Measurements from ENCODE around the gene AMBRA1. TPM values are rescaled to one million over a fixed set of nuclear protein-coding genes. Genes with fewer than 3 reads are reported as not detected.

AMBRA1 gene
- total and polyA plus RNA-seq, 9 donors = 9.6 to 15.8 (median 13.5) TPM

DNA sequence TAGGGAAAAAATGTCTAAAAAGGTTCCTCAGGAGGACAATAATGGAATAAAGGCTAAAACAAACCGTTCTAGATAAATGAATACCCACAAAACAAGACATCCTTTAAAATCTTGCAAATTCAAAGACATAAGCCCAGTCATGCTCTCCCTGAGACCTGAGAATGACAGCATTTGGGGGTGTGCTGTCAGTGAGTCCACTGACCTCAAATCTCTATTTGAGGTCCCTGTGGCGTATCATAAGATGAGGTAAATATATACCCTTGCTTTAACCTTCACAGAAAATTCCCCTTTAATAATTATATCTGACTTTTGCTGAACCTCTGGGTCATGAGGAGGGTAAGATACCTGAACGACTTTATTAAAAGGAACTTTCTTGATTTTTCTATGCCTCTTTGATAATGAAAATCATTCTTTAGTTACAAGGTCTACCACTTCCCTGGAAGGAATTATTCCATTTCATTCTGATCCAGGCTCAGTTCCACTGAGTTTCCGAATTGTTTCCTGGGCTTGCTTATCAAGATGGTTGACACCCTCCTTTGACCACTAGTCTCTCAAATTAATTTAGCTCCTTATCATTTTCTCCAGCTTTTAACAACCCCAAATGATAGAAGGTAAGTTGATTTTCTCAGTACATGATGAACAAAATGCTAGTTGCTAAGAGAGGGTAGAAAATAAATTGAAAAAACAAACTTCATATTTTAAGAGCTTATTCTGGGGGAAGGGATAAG, 148.5 kb downstream of the AMBRA1 start:
- Histone ChIP-seq H3K4me3 (ENCODE audit: low read length) (no peak overlapping the region), H3K4me1 (ENCODE audit: control insufficient read depth, insufficient read depth, low read length) (peaks cover 7% of the 10 kb centered on the region), H3K9me3 (replicated peaks; ENCODE audit: control insufficient read depth, low read depth, low read length) (no peaks in the 10 kb centered on the region), H3K36me3 (ENCODE audit: control insufficient read depth, insufficient read depth, low read length) (peaks cover 3% of the 10 kb centered on the region), H3K27me3 (ENCODE audit: control insufficient read depth, insufficient read depth, low read length) (no peaks in the 10 kb centered on the region), H3K27ac (ENCODE audit: low read length) (no peak overlapping the region)
- no peak for DNase-seq
- no CpG with 5 or more reads among the region's 4 CpGs for WGBS (ENCODE audit: insufficient coverage)

DNA sequence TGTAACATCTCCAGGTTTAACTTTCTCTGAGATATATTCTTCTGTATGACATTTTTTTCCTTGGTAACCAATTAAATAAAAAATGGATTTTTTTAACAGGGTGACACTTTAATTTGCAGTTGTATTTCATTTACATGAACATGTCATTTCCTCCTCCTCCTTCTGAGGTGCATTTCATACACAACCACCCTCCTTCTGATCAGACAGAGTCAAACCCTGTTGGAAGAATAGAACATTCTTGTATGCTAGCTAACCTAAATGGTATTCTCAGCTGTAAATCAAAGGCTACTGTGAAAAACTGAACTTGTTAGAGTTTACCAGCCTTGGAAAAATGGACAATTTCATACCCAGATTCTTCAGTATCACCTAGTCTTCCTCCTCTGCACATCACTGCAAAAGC, 149.5 kb downstream of the AMBRA1 start:
- Histone ChIP-seq H3K27ac (ENCODE audit: low read length) (no peak overlapping the region), H3K4me1 (ENCODE audit: control insufficient read depth, insufficient read depth, low read length) (peaks cover 7% of the 10 kb centered on the region), H3K4me3 (ENCODE audit: low read length) (no peak overlapping the region), H3K36me3 (ENCODE audit: control insufficient read depth, insufficient read depth, low read length) (peaks cover 3% of the 10 kb centered on the region), H3K27me3 (ENCODE audit: control insufficient read depth, insufficient read depth, low read length) (no peaks in the 10 kb centered on the region), H3K9me3 (replicated peaks; ENCODE audit: control insufficient read depth, low read depth, low read length) (no peaks in the 10 kb centered on the region)
- DNase-seq = no peak

DNA sequence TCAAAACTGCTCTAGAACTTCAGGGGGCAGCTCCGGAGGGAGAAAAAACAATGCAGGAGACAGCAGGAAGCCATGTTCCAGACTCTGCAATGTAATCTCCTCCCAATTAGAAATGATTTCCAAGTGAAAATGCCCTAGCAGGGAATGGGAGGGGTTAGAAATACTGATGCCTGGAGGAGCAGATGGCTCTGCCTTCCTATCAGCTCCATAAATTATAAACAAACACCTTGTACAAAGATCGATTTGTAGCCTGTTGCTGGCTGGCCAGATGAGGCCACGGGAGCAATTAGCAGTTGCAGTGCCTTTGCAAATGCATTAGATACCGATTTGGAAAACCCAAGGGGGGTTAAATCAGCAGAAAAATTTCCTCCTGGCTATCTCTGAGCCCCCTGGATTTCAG, 155.6 kb downstream of the AMBRA1 start:
- no peaks in the 10 kb centered on the region for H3K27me3 ChIP-seq (ENCODE audit: control insufficient read depth, insufficient read depth, low read length)
- no peaks in the 10 kb centered on the region for H3K4me1 ChIP-seq (ENCODE audit: control insufficient read depth, insufficient read depth, low read length)
- peaks cover 10% of the 10 kb centered on the region for H3K36me3 ChIP-seq (ENCODE audit: control insufficient read depth, insufficient read depth, low read length)
- no peaks in the 10 kb centered on the region for H3K9me3 ChIP-seq (replicated peaks; ENCODE audit: control insufficient read depth, low read depth, low read length)
- no peak for DNase-seq
- no peak overlapping the region for H3K4me3 ChIP-seq (ENCODE audit: low read length)
- no peak overlapping the region for H3K27ac ChIP-seq (ENCODE audit: low read length)
- 31% methylated on average over 4 of the region's 4 CpGs for WGBS (ENCODE audit: insufficient coverage)

DNA sequence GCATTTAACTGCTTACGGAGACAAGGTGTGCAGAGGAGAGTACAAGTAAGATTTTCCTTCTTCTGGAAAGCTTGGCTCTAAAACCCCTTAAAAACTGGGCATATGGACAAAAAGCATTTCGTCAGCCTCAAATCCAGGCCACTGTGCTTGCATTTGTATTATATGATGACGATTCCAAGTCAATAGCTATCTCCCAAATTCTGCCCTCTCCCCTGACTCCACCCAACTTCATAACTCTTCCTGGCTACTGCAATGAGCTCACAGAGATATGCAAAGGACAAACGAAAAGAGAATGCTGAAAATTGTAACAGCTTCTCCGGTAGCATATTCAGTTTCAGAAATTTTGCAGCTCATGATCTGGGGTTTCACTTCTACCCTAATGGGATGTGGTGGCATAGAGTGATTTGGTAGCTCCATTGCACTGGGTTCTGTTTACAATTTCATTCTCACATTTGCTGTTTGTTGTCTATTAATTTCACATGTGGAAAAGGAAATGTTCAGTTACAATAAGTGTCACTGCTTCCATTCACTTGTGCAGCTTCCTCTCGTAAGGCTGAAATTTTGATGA, 156.6 kb downstream of the AMBRA1 start:
- no peak overlapping the region for H3K27ac ChIP-seq (ENCODE audit: low read length)
- peak; percentile 38 for DNase-seq

DNA sequence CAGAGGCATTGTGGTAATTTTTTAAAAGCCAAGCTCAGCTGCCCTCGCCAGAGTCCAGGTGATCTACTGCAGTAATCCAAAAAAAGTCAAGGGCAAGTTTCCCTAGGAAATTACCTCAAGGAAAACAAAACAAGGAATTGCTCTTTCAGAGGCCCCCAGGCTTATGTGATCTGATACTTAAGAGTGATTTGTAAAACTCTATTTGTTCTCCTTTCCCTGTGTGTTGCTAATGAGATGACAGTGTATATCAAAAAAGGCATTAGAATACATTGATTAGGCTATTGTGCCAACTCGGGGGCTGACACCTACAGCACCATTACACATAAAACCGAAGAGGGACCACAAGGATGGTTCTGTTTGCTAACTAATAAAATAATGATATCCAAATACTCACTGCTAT, 157.7 kb downstream of the AMBRA1 start:
- Histone ChIP-seq H3K9me3 (replicated peaks; ENCODE audit: control insufficient read depth, low read depth, low read length) (no peaks in the 10 kb centered on the region), H3K27ac (ENCODE audit: low read length) (no peak overlapping the region), H3K4me1 (ENCODE audit: control insufficient read depth, insufficient read depth, low read length) (no peaks in the 10 kb centered on the region), H3K36me3 (ENCODE audit: control insufficient read depth, insufficient read depth, low read length) (peaks cover 22% of the 10 kb centered on the region), H3K4me3 (ENCODE audit: low read length) (no peak overlapping the region), H3K27me3 (ENCODE audit: control insufficient read depth, insufficient read depth, low read length) (no peaks in the 10 kb centered on the region)
- WGBS (ENCODE audit: insufficient coverage) = no CpG with 5 or more reads among the region's 3 CpGs
- no peak for DNase-seq

More for the DNA sequence above, 156.6 kb downstream of the AMBRA1 start:
- Histone ChIP-seq H3K9me3 (replicated peaks; ENCODE audit: control insufficient read depth, low read depth, low read length) (no peaks in the 10 kb centered on the region), H3K36me3 (ENCODE audit: control insufficient read depth, insufficient read depth, low read length) (peaks cover 17% of the 10 kb centered on the region), H3K27me3 (ENCODE audit: control insufficient read depth, insufficient read depth, low read length) (no peaks in the 10 kb centered on the region), H3K4me1 (ENCODE audit: control insufficient read depth, insufficient read depth, low read length) (no peaks in the 10 kb centered on the region), H3K4me3 (ENCODE audit: low read length) (no peak overlapping the region)
- 67% methylated on average over 1 of the region's 6 CpGs for WGBS (ENCODE audit: insufficient coverage)

DNA sequence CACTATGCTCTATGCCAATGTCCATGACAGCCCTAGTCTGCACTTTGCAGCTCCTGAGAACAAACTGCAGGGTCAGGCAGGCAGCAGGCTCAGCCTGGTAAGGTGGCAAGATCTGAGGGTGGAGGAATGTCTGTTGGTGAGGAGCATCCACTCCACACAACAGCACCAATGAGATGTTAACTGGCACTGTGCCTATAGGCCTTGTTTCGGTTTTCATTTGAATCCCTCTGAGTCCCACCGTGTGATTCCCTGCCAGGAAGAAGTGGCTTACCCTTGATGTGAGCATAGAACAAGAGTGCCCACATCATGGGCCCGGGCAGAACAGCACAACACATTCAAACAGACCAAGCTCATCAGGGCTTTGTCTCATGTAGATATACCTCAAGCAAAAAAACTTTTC, 158.1 kb downstream of the AMBRA1 start:
- H3K9me3 ChIP-seq (replicated peaks; ENCODE audit: control insufficient read depth, low read depth, low read length) = no peaks in the 10 kb centered on the region
- no peaks in the 10 kb centered on the region for H3K4me1 ChIP-seq (ENCODE audit: control insufficient read depth, insufficient read depth, low read length)
- DNase-seq = no peak
- no peaks in the 10 kb centered on the region for H3K27me3 ChIP-seq (ENCODE audit: control insufficient read depth, insufficient read depth, low read length)
- no peak overlapping the region for H3K4me3 ChIP-seq (ENCODE audit: low read length)
- 20% methylated on average over 1 of the region's 3 CpGs for WGBS (ENCODE audit: insufficient coverage)
- H3K36me3 ChIP-seq (ENCODE audit: control insufficient read depth, insufficient read depth, low read length) = peaks cover 26% of the 10 kb centered on the region
- no peak overlapping the region for H3K27ac ChIP-seq (ENCODE audit: low read length)

DNA sequence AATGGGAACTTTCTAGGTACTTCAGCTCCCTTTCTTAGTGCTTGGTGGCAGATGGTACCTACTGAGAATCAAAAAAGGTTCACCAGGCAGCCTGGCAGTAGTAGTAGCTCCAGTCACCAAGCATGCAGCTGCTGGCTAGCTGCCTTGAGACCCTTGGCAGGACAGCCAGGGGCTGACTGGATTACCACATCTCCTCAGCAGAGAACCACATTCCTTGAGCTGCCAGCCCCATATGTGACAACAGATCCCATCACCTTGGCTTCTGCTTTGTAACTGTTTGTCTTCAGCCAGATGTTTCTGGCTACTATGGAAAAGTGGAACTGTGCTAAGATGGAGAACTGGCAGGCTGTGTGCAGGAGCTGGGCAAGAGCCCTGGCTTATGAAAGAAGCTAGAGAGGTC, 162.6 kb downstream of the AMBRA1 start:
- no peak overlapping the region for H3K27ac ChIP-seq (ENCODE audit: low read length)
- no peaks in the 10 kb centered on the region for H3K9me3 ChIP-seq (replicated peaks; ENCODE audit: control insufficient read depth, low read depth, low read length)
- no peak overlapping the region for H3K4me3 ChIP-seq (ENCODE audit: low read length)
- H3K4me1 ChIP-seq (ENCODE audit: control insufficient read depth, insufficient read depth, low read length) = no peaks in the 10 kb centered on the region
- no peak for DNase-seq
- no peaks in the 10 kb centered on the region for H3K27me3 ChIP-seq (ENCODE audit: control insufficient read depth, insufficient read depth, low read length)
- peaks cover 36% of the 10 kb centered on the region for H3K36me3 ChIP-seq (ENCODE audit: control insufficient read depth, insufficient read depth, low read length)

DNA sequence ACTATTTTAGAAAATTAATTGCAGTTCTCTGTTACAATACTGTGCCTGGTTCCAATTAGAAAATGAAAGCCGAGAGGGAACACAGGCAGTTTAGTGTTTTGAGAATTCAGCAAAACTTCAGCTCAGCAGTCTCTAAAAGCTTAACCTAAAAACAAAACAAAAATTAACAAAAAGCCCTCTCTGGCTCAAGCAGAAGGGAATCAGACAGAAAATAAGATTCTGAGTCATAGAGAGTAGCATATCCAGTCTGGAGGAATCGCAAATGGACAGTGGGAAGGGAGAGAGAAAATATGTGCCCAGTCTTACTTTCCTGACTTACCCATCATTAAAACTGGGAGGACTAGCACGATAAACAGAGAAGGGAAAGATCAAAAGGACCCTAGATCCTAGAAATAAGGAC, 164.1 kb downstream of the AMBRA1 start:
- DNase-seq = no peak
- Histone ChIP-seq H3K4me3 (ENCODE audit: low read length) (no peak overlapping the region), H3K27ac (ENCODE audit: low read length) (no peak overlapping the region), H3K9me3 (replicated peaks; ENCODE audit: control insufficient read depth, low read depth, low read length) (no peaks in the 10 kb centered on the region), H3K27me3 (ENCODE audit: control insufficient read depth, insufficient read depth, low read length) (no peaks in the 10 kb centered on the region), H3K36me3 (ENCODE audit: control insufficient read depth, insufficient read depth, low read length) (peaks cover 37% of the 10 kb centered on the region), H3K4me1 (ENCODE audit: control insufficient read depth, insufficient read depth, low read length) (no peaks in the 10 kb centered on the region)
- no CpG with 5 or more reads among the region's 3 CpGs for WGBS (ENCODE audit: insufficient coverage)

DNA sequence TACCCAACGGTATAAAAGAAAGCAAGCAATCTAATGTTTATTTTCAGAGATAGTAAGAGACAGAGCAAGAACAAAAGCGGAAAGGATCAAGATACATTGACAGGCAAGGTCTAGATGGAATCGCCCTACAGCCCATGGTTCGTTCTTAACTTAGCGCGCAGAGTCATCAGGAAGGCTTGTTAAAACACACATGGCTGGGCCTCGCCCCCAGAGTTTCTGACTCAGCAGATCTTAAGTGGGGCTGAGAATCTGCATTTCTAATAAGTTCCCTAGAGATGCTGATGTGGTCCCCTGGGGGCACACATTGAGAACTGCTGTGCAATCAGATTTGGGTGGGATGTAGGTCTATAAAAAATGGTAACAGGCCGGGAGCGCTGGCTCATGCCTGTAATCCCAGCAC, 166.5 kb downstream of the AMBRA1 start:
- Histone ChIP-seq H3K36me3 (ENCODE audit: control insufficient read depth, insufficient read depth, low read length) (peaks cover 33% of the 10 kb centered on the region), H3K27ac (ENCODE audit: low read length) (no peak overlapping the region), H3K4me1 (ENCODE audit: control insufficient read depth, insufficient read depth, low read length) (no peaks in the 10 kb centered on the region), H3K27me3 (ENCODE audit: control insufficient read depth, insufficient read depth, low read length) (no peaks in the 10 kb centered on the region), H3K9me3 (replicated peaks; ENCODE audit: control insufficient read depth, low read depth, low read length) (no peaks in the 10 kb centered on the region), H3K4me3 (ENCODE audit: low read length) (no peak overlapping the region)
- no peak for DNase-seq
- WGBS (ENCODE audit: insufficient coverage) = 94% methylated on average over 9 of the region's 9 CpGs

DNA sequence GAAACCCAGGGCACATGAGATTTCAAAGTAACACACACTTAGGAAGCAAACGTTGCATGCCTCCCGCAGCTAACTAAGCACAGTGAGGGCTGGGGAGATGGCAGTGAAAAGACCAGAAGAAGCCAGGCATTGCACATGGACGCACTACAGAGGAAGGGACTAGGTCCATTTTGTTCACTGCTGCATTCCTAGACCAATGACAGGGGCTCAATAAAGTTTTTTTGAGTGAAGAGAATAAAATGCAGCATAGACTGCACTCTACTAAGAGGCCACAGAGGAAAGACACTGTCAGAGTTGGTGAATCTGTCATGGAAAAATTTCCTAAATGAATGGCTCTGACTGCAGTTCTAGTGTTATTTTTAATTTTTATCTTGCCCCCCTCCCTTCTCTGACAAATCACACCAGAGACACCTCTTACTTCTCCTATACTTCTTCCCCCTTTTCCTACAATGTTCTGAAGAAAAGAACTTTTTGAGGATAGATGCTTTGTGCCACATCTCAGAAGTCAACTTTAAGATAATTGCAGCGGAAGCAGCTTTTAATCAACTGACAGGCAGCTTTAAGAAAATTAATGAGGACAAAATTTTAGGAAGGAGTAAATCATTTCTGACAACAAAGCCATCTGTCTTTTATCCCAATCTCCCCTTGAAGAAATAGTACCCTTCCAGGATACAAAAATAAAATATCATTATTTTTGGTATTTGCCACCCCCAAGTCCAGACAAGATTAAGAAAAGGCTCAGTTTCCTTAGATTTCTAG, 167.4 kb downstream of the AMBRA1 start:
- H3K9me3 ChIP-seq (replicated peaks; ENCODE audit: control insufficient read depth, low read depth, low read length) = no peaks in the 10 kb centered on the region
- no peaks in the 10 kb centered on the region for H3K27me3 ChIP-seq (ENCODE audit: control insufficient read depth, insufficient read depth, low read length)
- H3K27ac ChIP-seq (ENCODE audit: low read length) = no peak overlapping the region
- H3K4me1 ChIP-seq (ENCODE audit: control insufficient read depth, insufficient read depth, low read length) = no peaks in the 10 kb centered on the region
- H3K36me3 ChIP-seq (ENCODE audit: control insufficient read depth, insufficient read depth, low read length) = peaks cover 36% of the 10 kb centered on the region
- no peak overlapping the region for H3K4me3 ChIP-seq (ENCODE audit: low read length)
- 64% methylated on average over 3 of the region's 4 CpGs for WGBS (ENCODE audit: insufficient coverage)
- DNase-seq = no peak
